Testis (tissue), 5 donors: ENCODE results near the gene BPIFA1. TPM values are rescaled to one million over a fixed set of nuclear protein-coding genes. Genes with fewer than 3 reads are reported as not detected.

Experiments
- DNase-seq: peaks from one replicate; pipeline ENCODE4 v3.0.0-alpha.2; 2019
- H3K27ac ChIP-seq, 2 donors: fragments of 200-600 bp; sonication (generic); one replicate each; pipeline ENCODE4 v1.5.1; 2019
- H3K27me3 ChIP-seq: fragments of 200-600 bp; sonication (generic); one replicate; pipeline ENCODE4 v1.5.1; 2019
- H3K36me3 ChIP-seq: fragments of 200-600 bp; sonication (generic); one replicate; pipeline ENCODE4 v1.5.1; 2017; ENCODE audit warnings: low read depth; ENCODE audit errors: missing control alignments
- H3K4me1 ChIP-seq: fragments of 200-600 bp; sonication (generic); one replicate; pipeline ENCODE4 v1.5.1; 2019
- H3K4me3 ChIP-seq, 2 donors: fragments of 200-600 bp; sonication (generic); one replicate each; pipeline ENCODE4 v1.5.1; 2017 to 2019
- H3K9me3 ChIP-seq: fragments of 200-600 bp; sonication (generic); one replicate; pipeline ENCODE4 v1.5.1; 2017
- CTCF ChIP-seq, 3 experiments: fragments of 450-650 bp in 2 of 3; fragments of 200-600 bp in 1 of 3; sonication (generic) in 1 of 3; IDR thresholded peaks; one replicate each; pipeline ENCODE4 v1.5.1; 2016 to 2019; ENCODE audit warnings: antibody characterized with exemption in 3 of 3, mild to moderate bottlenecking in 2 of 3, moderate library complexity in 1 of 3
- POLR2A ChIP-seq: fragments of 450-650 bp; IDR thresholded peaks from one replicate; pipeline ENCODE4 v1.6.1; 2017; ENCODE audit warnings: antibody characterized with exemption, mild to moderate bottlenecking, moderate library complexity
- WGBS, 2 donors: methylation state at CpG; one replicate each; pipeline ENCODE4 v1.1.5; 2018; 5-methylcytosine and 5-hydroxymethylcytosine counted together
- intact Hi-C: fragments of 100-400 bp; cut with DNase I; formaldehyde crosslinking; loops from one replicate; pipeline ENCODE4 v1.15.1; 2023; ENCODE audit warnings: low total_unique reads
- long read RNA-seq, 2 donors: transcript quantifications; one replicate each; lab custom pipeline, GENCODE V29; 2026
- polyA plus RNA-seq: library from polyadenylated mRNA; stranded (reverse); fragments of 350-450 nt; fragmentation: Illumina TruSeq; extraction: RNeasy Lipid Tissue Mini Kit (QIAGEN cat#74804); gene quantifications from one replicate; pipeline ENCODE4 v1.2.3, GENCODE V29; 2014; ENCODE audit warnings: low read depth, low replicate concordance; ENCODE audit not compliant: insufficient read depth
- total RNA-seq, 2 donors: library from RNA; depleted of rRNA; stranded (reverse); fragments of >200 nt; gene quantifications; one replicate each; pipeline ENCODE4 v1.2.3, GENCODE V29; 2016

The BPIFA1 gene
- not detected for total RNA-seq
- 1.6 TPM for polyA plus RNA-seq
- long read RNA-seq, donor 1 = 0 reads
- long read RNA-seq, donor 2 = 0 reads

- no peaks in the 10 kb centered on the region for H3K9me3 ChIP-seq
- DNase-seq = no peak
- no peak within 1 kb of the TSS for H3K27ac ChIP-seq
- no peaks in the 10 kb centered on the region for H3K36me3 ChIP-seq
- WGBS, 2 donors = 69 to 76% methylated on average over 5 of the region's 5 CpGs
- intact Hi-C loops = no loop called here
- H3K4me1 ChIP-seq = no peaks in the 10 kb centered on the region
- no peak within 1 kb of the TSS for H3K4me3 ChIP-seq
- no peaks in the 10 kb centered on the region for H3K27me3 ChIP-seq
- TF ChIP-seq CTCF (IDR thresholded peaks at IDR 0.05) = no peak
Observed at GRCh38 chr20:33235696-33236095, at the start of gene BPIFA1. Gene BPIFA1, plus strand, starts transcription at chr20:33235996. Its CDS starts 1,716 bp downstream, at chr20:33237712.

GRCh38 chr20:33187491-33187890, 48.3 kb upstream of the BPIFA1 start:
- no peak for TF ChIP-seq CTCF (IDR thresholded peaks at IDR 0.05)
- no peak for TF ChIP-seq POLR2A
- intact Hi-C loops = no loop called here
- WGBS, 2 donors = 83 to 85% methylated on average over 4 of the region's 4 CpGs
- DNase-seq = no peak
- Histone ChIP-seq H3K4me1 (no peaks in the 10 kb centered on the region), H3K36me3 (no peaks in the 10 kb centered on the region), H3K9me3 (no peaks in the 10 kb centered on the region), H3K27me3 (no peaks in the 10 kb centered on the region), H3K4me3 (no peak overlapping the region), H3K27ac (no peak overlapping the region)

GRCh38 chr20:33188421-33188820, 47.4 kb upstream of the BPIFA1 start:
- TF ChIP-seq POLR2A (no peak), CTCF (IDR thresholded peaks at IDR 0.05) (no peak)
- 90 to 91% methylated on average over 9 of the region's 9 CpGs for WGBS, 2 donors
- Histone ChIP-seq H3K27ac (no peak overlapping the region), H3K36me3 (no peaks in the 10 kb centered on the region), H3K4me1 (no peaks in the 10 kb centered on the region), H3K4me3 (no peak overlapping the region), H3K27me3 (no peaks in the 10 kb centered on the region), H3K9me3 (no peaks in the 10 kb centered on the region)
- DNase-seq = no peak
- intact Hi-C loops = no loop called here

- Histone ChIP-seq H3K27ac (no peak overlapping the region), H3K4me1 (no peaks in the 10 kb centered on the region), H3K27me3 (no peaks in the 10 kb centered on the region), H3K9me3 (no peaks in the 10 kb centered on the region), H3K36me3 (no peaks in the 10 kb centered on the region), H3K4me3 (no peak overlapping the region)
- WGBS, 2 donors = 52 to 59% methylated on average over 3 of the region's 3 CpGs
- TF ChIP-seq CTCF (IDR thresholded peaks at IDR 0.05) = no peak
- no peak for TF ChIP-seq POLR2A
- intact Hi-C loops = no loop called here
- DNase-seq = no peak
Observed at GRCh38 chr20:33191484-33191883, 44.3 kb upstream of the BPIFA1 start.

- H3K4me1 ChIP-seq = no peaks in the 10 kb centered on the region
- H3K36me3 ChIP-seq = no peaks in the 10 kb centered on the region
- DNase-seq = no peak
- H3K4me3 ChIP-seq = no peak overlapping the region
- no peak for TF ChIP-seq CTCF (IDR thresholded peaks at IDR 0.05)
- no peak for TF ChIP-seq POLR2A
- H3K9me3 ChIP-seq = no peaks in the 10 kb centered on the region
- WGBS, 2 donors = 76 to 87% methylated on average over 1 of the region's 1 CpG
- H3K27ac ChIP-seq = no peak overlapping the region
- intact Hi-C loops = no loop called here
- no peaks in the 10 kb centered on the region for H3K27me3 ChIP-seq
Observed at GRCh38 chr20:33191955-33192354, 43.8 kb upstream of the BPIFA1 start.
